H1 (cell line): ENCODE data around the gene LRRTM4. TPM values are rescaled to one million over a fixed set of nuclear protein-coding genes. Genes with fewer than 3 reads are reported as not detected.

Experiments
- CTCF ChIA-PET: fragments of 300-600 bp; sonication (Branson Sonifier 250); formaldehyde crosslinking; loops from one replicate; lab custom pipeline; 2021; ENCODE audit not compliant: partially characterized antibody; lab: Charles Lee
- POLR2A ChIA-PET: fragments of 300-600 bp; sonication (Branson Sonifier 250); formaldehyde crosslinking; loops from one replicate; lab custom pipeline; 2021; ENCODE audit warnings: inconsistent platforms; ENCODE audit not compliant: partially characterized antibody; lab: Charles Lee
- DNase-seq, 2 experiments: peaks; one replicate each; pipeline versions ENCODE4 v3.0.0 to v3.0.0-alpha.2; 2010 to 2022; ENCODE audit warnings: low spot score in 2 of 2, low read depth in 1 of 2, mixed read lengths in 1 of 2
- FAIRE-seq: peaks from 2 replicates; lab custom pipeline; 2011; peaks lifted over from hg19 to GRCh38; lab: Jason Lieb, UNC
- H2AFZ ChIP-seq: 2 replicates; pipeline ENCODE4 v1.8.1; 2012; ENCODE audit warnings: low read length, inconsistent platforms
- H2AK5ac ChIP-seq: 2 replicates; pipeline ENCODE4 v1.6.1; 2013; ENCODE audit warnings: low read depth, low read length
- H2BK120ac ChIP-seq: replicated peaks from 2 replicates; pipeline ENCODE3; 2013; ENCODE audit warnings: low read depth, low read length, inconsistent platforms
- H2BK12ac ChIP-seq: 2 replicates; pipeline ENCODE4 v1.6.1; 2013; ENCODE audit warnings: low read depth, low read length
- H2BK15ac ChIP-seq: 2 replicates; pipeline ENCODE4 v1.6.1; 2013; ENCODE audit warnings: low read length
- H2BK20ac ChIP-seq: 2 replicates; pipeline ENCODE4 v1.6.1; 2013; ENCODE audit warnings: low read length
- H2BK5ac ChIP-seq: 2 replicates; pipeline ENCODE4 v1.6.1; 2013; ENCODE audit warnings: low read depth, low read length
- H3K14ac ChIP-seq: 2 replicates; pipeline ENCODE4 v1.6.1; 2013; ENCODE audit warnings: inconsistent platforms; ENCODE audit not compliant: insufficient read length
- H3K18ac ChIP-seq: 2 replicates; pipeline ENCODE4 v1.6.1; 2013; ENCODE audit warnings: low read length; ENCODE audit errors: extremely low read depth
- H3K23ac ChIP-seq: 2 replicates; pipeline ENCODE4 v1.6.1; 2013; ENCODE audit warnings: inconsistent platforms; ENCODE audit not compliant: insufficient read length
- H3K23me2 ChIP-seq: 2 replicates; pipeline ENCODE4 v1.6.1; 2013; ENCODE audit warnings: low read depth, low read length
- H3K27ac ChIP-seq: 2 replicates; pipeline ENCODE4 v1.6.1; 2011; ENCODE audit warnings: low read depth, low read length, inconsistent platforms
- H3K27me3 ChIP-seq, 4 experiments: replicated peaks in 1 of 4; 1 replicate in 1 of 4; 2 replicates in 3 of 4; pipeline versions ENCODE4 v1.6.1 to v1.8.1; 2011 to 2013; ENCODE audit warnings: low read length in 3 of 4, mild to moderate bottlenecking in 3 of 4, inconsistent platforms in 2 of 4, mixed read lengths in 2 of 4, moderate library complexity in 1 of 4; ENCODE audit not compliant: control insufficient read depth in 3 of 4, insufficient read depth in 3 of 4; ENCODE audit errors: extremely low read depth in 1 of 4
- H3K36me3 ChIP-seq, 4 experiments: 2 replicates each; pipeline versions ENCODE4 v1.6.1 to v1.8.1; 2011 to 2013; ENCODE audit warnings: mild to moderate bottlenecking in 4 of 4, low read length in 3 of 4, moderate library complexity in 2 of 4, control low read depth in 1 of 4, inconsistent platforms in 1 of 4; ENCODE audit not compliant: insufficient read depth in 4 of 4, control insufficient read depth in 2 of 4
- H3K4ac ChIP-seq: replicated peaks from 2 replicates; pipeline ENCODE3; 2013; ENCODE audit warnings: low read length, low read depth, mixed read lengths, inconsistent platforms; ENCODE audit not compliant: insufficient read length
- H3K4me1 ChIP-seq, 4 experiments: replicated peaks in 1 of 4; 1 replicate in 1 of 4; 2 replicates in 3 of 4; pipeline versions ENCODE4 v1.6.1 to v1.8.1; 2011 to 2013; ENCODE audit warnings: low read length in 3 of 4, inconsistent platforms in 2 of 4, mixed read lengths in 1 of 4; ENCODE audit not compliant: insufficient read depth in 4 of 4, control insufficient read depth in 3 of 4
- H3K4me2 ChIP-seq, 2 experiments: 2 replicates each; pipeline versions ENCODE4 v1.6.1 to v1.8.1; 2011 to 2013; ENCODE audit warnings: low read depth in 2 of 2, low read length in 2 of 2, control low read depth in 1 of 2, inconsistent platforms in 1 of 2, mild to moderate bottlenecking in 1 of 2; ENCODE audit not compliant: insufficient read depth in 1 of 2
- H3K4me3 ChIP-seq, 4 experiments: fragments of 200-600, 300-600 bp in 1 of 4; sonication (generic), shearing (Covaris generic), sonication (Bioruptor Twin) in 1 of 4; 2 replicates each; pipeline versions ENCODE4 v1.5.1 to v1.8.1; 2011 to 2016; ENCODE audit warnings: low read length in 4 of 4, low read depth in 3 of 4, control low read depth in 2 of 4, inconsistent platforms in 2 of 4, mild to moderate bottlenecking in 2 of 4, mixed read lengths in 1 of 4, moderate library complexity in 1 of 4; ENCODE audit not compliant: insufficient read depth in 2 of 4; ENCODE audit errors: extremely low read depth in 1 of 4
- H3K56ac ChIP-seq: replicated peaks from 2 replicates; pipeline ENCODE3; 2013; ENCODE audit warnings: low read depth, mild to moderate bottlenecking, mixed read lengths, low read length, inconsistent platforms; ENCODE audit not compliant: insufficient read length
- H3K79me1 ChIP-seq: 2 replicates; pipeline ENCODE4 v1.6.1; 2013; ENCODE audit warnings: low read depth, low read length, control low read depth
- H3K79me2 ChIP-seq, 2 experiments: 2 replicates each; pipeline versions ENCODE4 v1.6.1 to v1.8.1; 2012 to 2013; ENCODE audit warnings: low read length in 2 of 2, mild to moderate bottlenecking in 2 of 2, inconsistent platforms in 1 of 2; ENCODE audit not compliant: insufficient read depth in 2 of 2, control insufficient read depth in 1 of 2
- H3K9ac ChIP-seq, 4 experiments: replicated peaks in 1 of 4; 1 replicate in 1 of 4; 2 replicates in 3 of 4; pipeline versions ENCODE4 v1.6.1 to v1.8.1; 2011 to 2013; ENCODE audit warnings: low read depth in 3 of 4, low read length in 3 of 4, control low read depth in 2 of 4, mild to moderate bottlenecking in 2 of 4, moderate library complexity in 2 of 4, inconsistent platforms in 1 of 4; ENCODE audit errors: extremely low read depth in 1 of 4
- H3K9me3 ChIP-seq, 2 experiments: 2 replicates each; pipeline versions ENCODE4 v1.6.1 to v1.8.1; 2012 to 2013; ENCODE audit warnings: mild to moderate bottlenecking in 2 of 2, moderate library complexity in 2 of 2, control low read depth in 1 of 2, inconsistent platforms in 1 of 2, low read depth in 1 of 2, low read length in 1 of 2, mixed read lengths in 1 of 2; ENCODE audit not compliant: insufficient read depth in 2 of 2
- H4K20me1 ChIP-seq, 2 experiments: replicated peaks in 1 of 2; 2 replicates each; pipeline versions ENCODE3 to v1.8.1; 2011 to 2013; ENCODE audit warnings: inconsistent platforms in 2 of 2, low read length in 2 of 2, mild to moderate bottlenecking in 1 of 2; ENCODE audit not compliant: insufficient read depth in 2 of 2, control insufficient read depth in 1 of 2
- H4K5ac ChIP-seq: 2 replicates; pipeline ENCODE4 v1.6.1; 2013; ENCODE audit warnings: low read length, low read depth, mixed read lengths, inconsistent platforms; ENCODE audit not compliant: insufficient read length
- H4K8ac ChIP-seq: 2 replicates; pipeline ENCODE4 v1.8.0; 2013; ENCODE audit warnings: mild to moderate bottlenecking, moderate library complexity, low read length, inconsistent platforms; ENCODE audit not compliant: insufficient read depth; ENCODE audit errors: extremely low read depth
- H4K91ac ChIP-seq: replicated peaks from 2 replicates; pipeline ENCODE3; 2013; ENCODE audit warnings: low read length, mixed read lengths, inconsistent platforms; ENCODE audit not compliant: insufficient read length
- BRCA1 ChIP-seq: IDR thresholded peaks from 2 replicates; pipeline ENCODE4 v1.6.1; 2012; ENCODE audit warnings: low read depth, low read length, improper control_type of control experiment
- CEBPB ChIP-seq: IDR thresholded peaks from 2 replicates; pipeline ENCODE4 v1.6.1; 2012; ENCODE audit warnings: low read depth, low read length
- CTBP2 ChIP-seq: IDR thresholded peaks from 2 replicates; pipeline ENCODE4 v1.7.0; 2011; ENCODE audit warnings: borderline replicate concordance, mild to moderate bottlenecking, moderate library complexity, mixed read lengths, low read length; ENCODE audit not compliant: insufficient read depth, insufficient read length
- CTCF ChIP-seq, 3 experiments: IDR thresholded peaks; 1 replicate in 2 of 3; 2 replicates in 1 of 3; pipeline versions ENCODE4 v1.5.1 to v1.6.1; 2011; ENCODE audit warnings: low read length in 3 of 3, mild to moderate bottlenecking in 3 of 3, inconsistent platforms in 2 of 3, low read depth in 1 of 3, moderate library complexity in 1 of 3; ENCODE audit not compliant: insufficient read depth in 1 of 3; ENCODE audit errors: control extremely low read depth in 1 of 3
- EP300 ChIP-seq, 2 experiments: IDR thresholded peaks; 1 replicate in 1 of 2; 2 replicates in 1 of 2; pipeline ENCODE4 v1.6.1; 2011 to 2012; ENCODE audit warnings: low read depth in 2 of 2, low read length in 2 of 2, mild to moderate bottlenecking in 2 of 2, borderline replicate concordance in 1 of 2, inconsistent platforms in 1 of 2, moderate library complexity in 1 of 2
- GTF2F1 ChIP-seq: IDR thresholded peaks from 2 replicates; pipeline ENCODE4 v1.6.1; 2012; ENCODE audit warnings: low read depth, low read length, improper control_type of control experiment, borderline replicate concordance
- JUND ChIP-seq: IDR thresholded peaks from 2 replicates; pipeline ENCODE4 v1.6.1; 2011; ENCODE audit warnings: mild to moderate bottlenecking, improper control_type of control experiment, low read length
- MAFK ChIP-seq: IDR thresholded peaks from 2 replicates; pipeline ENCODE4 v1.6.1; 2012; ENCODE audit warnings: low read depth, mild to moderate bottlenecking, improper control_type of control experiment, low read length
- RXRA ChIP-seq: IDR thresholded peaks from 2 replicates; pipeline ENCODE4 v1.6.1; 2011; ENCODE audit warnings: low read depth, mild to moderate bottlenecking, low read length, moderate library complexity; ENCODE audit not compliant: insufficient read depth
- SIRT6 ChIP-seq: IDR thresholded peaks from one replicate; pipeline ENCODE4 v1.7.1; 2012; ENCODE audit warnings: low read length, inconsistent platforms
- SIX5 ChIP-seq: IDR thresholded peaks from 2 replicates; pipeline ENCODE4 v1.6.1; 2011; ENCODE audit warnings: mild to moderate bottlenecking, low read depth, low read length
- SP4 ChIP-seq: IDR thresholded peaks from 2 replicates; pipeline ENCODE4 v1.6.1; 2012; ENCODE audit warnings: low read length, inconsistent platforms
- TBP ChIP-seq: IDR thresholded peaks from 2 replicates; pipeline ENCODE4 v1.6.1; 2011; ENCODE audit warnings: low read depth, low read length, improper control_type of control experiment
- WGBS, 2 experiments: shearing (Covaris generic) in 1 of 2; methylation state at CpG; one replicate each; pipeline versions ENCODE4 v1.1.6 to v1.1.7; 2013 to 2015; ENCODE audit warnings: low lambda C conversion rate in 2 of 2, mixed read lengths in 2 of 2, inconsistent platforms in 1 of 2, low coverage in 1 of 2, missing lambda C conversion rate in 1 of 2; ENCODE audit not compliant: insufficient replicate concordance in 2 of 2, insufficient coverage in 1 of 2, insufficient read length in 1 of 2; ENCODE audit errors: extremely low coverage in 1 of 2, missing lambda C conversion rate in 1 of 2; 5-methylcytosine and 5-hydroxymethylcytosine counted together
- polyA plus RNA-seq, 7 experiments: library from polyadenylated mRNA; depleted of rRNA in 3 of 7; stranded (reverse) in 5 of 7; unstranded in 2 of 7; fragments of >200 nt in 5 of 7; fragments of 200-250 nt in 2 of 7; gene quantifications; 1 replicate in 5 of 7; 2 replicates in 1 of 7; 4 replicates in 1 of 7; pipeline versions ENCODE4 v1.2.1 to v1.2.3, GENCODE V29; 2011 to 2013; ENCODE audit warnings: missing spikeins in 2 of 7, mixed read lengths in 2 of 7
- total RNA-seq: library from RNA; stranded (reverse); fragmentation: NEBNext Ultra II Directional; extraction: Animal tissue kit (Norgen Biotek cat#: 25700); gene quantifications from 2 replicates; pipeline ENCODE4 v1.2.1, GENCODE V29; 2021

The LRRTM4 gene
- total and polyA plus RNA-seq, 2 of the 8 experiments (the other 6 are each of a cell fraction or from before 2014, with no cell fraction given): 3.6 to 9.5 TPM

GRCh38 chr2:77508511-77508910 lies 13.7 kb downstream of the LRRTM4 start:
- Histone ChIP-seq H3K14ac (no peak overlapping the region), H3K4me2 (no peak overlapping the region), H2BK20ac (no peak overlapping the region), H3K4ac (no peak overlapping the region), H3K79me2 (no peaks in the 10 kb centered on the region), H3K23me2 (no peaks in the 10 kb centered on the region), H3K79me1 (no peaks in the 10 kb centered on the region), H2BK12ac (no peak overlapping the region), H2AFZ (no peak overlapping the region), H4K5ac (no peak overlapping the region), H3K18ac (no peak overlapping the region), H2AK5ac (no peak overlapping the region), H3K4me3 (no peak overlapping the region), H4K91ac (no peak overlapping the region), H2BK15ac (no peak overlapping the region), H3K36me3 (no peaks in the 10 kb centered on the region), H4K8ac (no peak overlapping the region), H2BK5ac (no peak overlapping the region), H3K27me3 (no peaks in the 10 kb centered on the region), H3K4me1 (peaks cover 0 to 5% (median 0%) of the 10 kb centered on the region in 4 experiments; a peak in 1 of 7 replicates), H4K20me1 (no peaks in the 10 kb centered on the region), H3K27ac (no peak overlapping the region), H3K56ac (no peak overlapping the region), H3K9me3 (no peaks in the 10 kb centered on the region), H3K23ac (no peak overlapping the region), H3K9ac (no peak overlapping the region), H2BK120ac (no peak overlapping the region)
- DNase-seq (no peak), FAIRE-seq (no peak)
- TF ChIP-seq GTF2F1: no peak
- TF ChIP-seq BRCA1: no peak
- no peak for TF ChIP-seq SIX5
- no peak for TF ChIP-seq EP300 (IDR thresholded peaks at IDR 0.05; ENCODE audit: borderline replicate concordance in 1 of 2, low read depth in 2 of 2, low read length in 2 of 2)
- no peak for TF ChIP-seq JUND
- no peak for TF ChIP-seq CTCF (IDR thresholded peaks at IDR 0.05; ENCODE audit: control extremely low read depth in 1 of 3, insufficient read depth in 1 of 3, low read depth in 1 of 3, low read length in 3 of 3)
- TF ChIP-seq SIRT6: no peak
- TF ChIP-seq CTBP2: no peak
- TF ChIP-seq CEBPB: no peak
- no peak for TF ChIP-seq SP4
- TF ChIP-seq RXRA: no peak
- no peak for TF ChIP-seq MAFK
- no peak for TF ChIP-seq TBP
- CTCF ChIA-PET: no interaction called here
- POLR2A ChIA-PET: interaction anchor here (1.3 to 1.4 kb wide), 2 partner anchors 12 to 14 kb away, joined by 3 to 4 read pairs; partner anchors contain the start of gene LRRTM4
- WGBS, 2 experiments: 96% methylated on average over 1 of the region's 1 CpG; no CpG with 5 or more reads in 1 of the 2 experiments
